ENCODE measurements around the gene LDLRAD4. TPM values are rescaled to one million over a fixed set of nuclear protein-coding genes. Genes with fewer than 3 reads are reported as not detected.

LDLRAD4 gene
- total RNA-seq, 1 donor from 2014 or later: 18.3 TPM

GRCh38 chr18:13198701-13199100, 19.9 kb upstream of the LDLRAD4 start:
- Histone ChIP-seq H3K27me3 (ENCODE audit: control insufficient read depth in 3 of 3, insufficient read depth in 3 of 3, low read length in 3 of 3) (no peaks in the 10 kb centered on the region), H3K4me3 (ENCODE audit: low read length in 3 of 3) (no peak overlapping the region), H3K27ac (ENCODE audit: low read depth, low read length) (no peak overlapping the region), H3K36me3 (ENCODE audit: control insufficient read depth in 3 of 3, insufficient read depth in 3 of 3, low read length in 3 of 3) (no peaks in the 10 kb centered on the region), H3K9me3 (ENCODE audit: control insufficient read depth in 3 of 3, low read length in 3 of 3) (peaks cover 0 to 8% (median 6%) of the 10 kb centered on the region in 3 donors), H3K4me1 (ENCODE audit: control insufficient read depth in 3 of 3, insufficient read depth in 3 of 3, low read length in 3 of 3) (no peaks in the 10 kb centered on the region), H3K9ac (ENCODE audit: low read depth in 1 of 3, low read length in 3 of 3) (no peak overlapping the region)

GRCh38 chr18:13199169-13199568, 19.4 kb upstream of the LDLRAD4 start:
- Histone ChIP-seq H3K36me3 (ENCODE audit: control insufficient read depth in 3 of 3, insufficient read depth in 3 of 3, low read length in 3 of 3) (no peaks in the 10 kb centered on the region), H3K27me3 (ENCODE audit: control insufficient read depth in 3 of 3, insufficient read depth in 3 of 3, low read length in 3 of 3) (no peaks in the 10 kb centered on the region), H3K9ac (ENCODE audit: low read depth in 1 of 3, low read length in 3 of 3) (no peak overlapping the region), H3K4me3 (ENCODE audit: low read length in 3 of 3) (no peak overlapping the region), H3K9me3 (ENCODE audit: control insufficient read depth in 3 of 3, low read length in 3 of 3) (peaks cover 0 to 8% (median 3%) of the 10 kb centered on the region in 3 donors), H3K4me1 (ENCODE audit: control insufficient read depth in 3 of 3, insufficient read depth in 3 of 3, low read length in 3 of 3) (no peaks in the 10 kb centered on the region), H3K27ac (ENCODE audit: low read depth, low read length) (no peak overlapping the region)

DNA sequence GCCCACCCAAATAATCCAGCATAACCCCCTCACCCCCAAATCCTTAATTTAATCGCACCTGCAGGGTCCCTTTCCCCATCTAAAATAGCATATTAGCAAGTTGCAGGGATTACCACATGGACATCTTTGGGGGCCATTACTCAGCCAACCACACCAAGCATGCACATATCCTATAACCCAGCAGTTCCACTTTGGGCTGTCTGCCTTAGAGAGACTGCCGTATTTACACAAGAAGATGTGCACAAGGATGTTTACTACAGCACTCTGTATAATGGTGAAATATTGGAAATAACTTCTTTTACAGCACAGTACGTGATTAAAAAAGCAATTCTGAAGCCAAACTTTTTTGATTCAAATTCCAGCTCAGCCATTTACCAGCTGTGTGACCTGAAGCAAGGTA, 17.3 kb upstream of the LDLRAD4 start:
- no peak overlapping the region for H3K4me3 ChIP-seq (ENCODE audit: low read length in 3 of 3)
- H3K9me3 ChIP-seq (ENCODE audit: control insufficient read depth in 3 of 3, low read length in 3 of 3): peaks cover 0 to 7% (median 2%) of the 10 kb centered on the region in 3 donors
- no peak overlapping the region for H3K27ac ChIP-seq (ENCODE audit: low read depth, low read length)
- no peaks in the 10 kb centered on the region for H3K36me3 ChIP-seq (ENCODE audit: control insufficient read depth in 3 of 3, insufficient read depth in 3 of 3, low read length in 3 of 3)
- H3K4me1 ChIP-seq (ENCODE audit: control insufficient read depth in 3 of 3, insufficient read depth in 3 of 3, low read length in 3 of 3): no peaks in the 10 kb centered on the region
- H3K27me3 ChIP-seq (ENCODE audit: control insufficient read depth in 3 of 3, insufficient read depth in 3 of 3, low read length in 3 of 3): no peaks in the 10 kb centered on the region
- H3K9ac ChIP-seq (ENCODE audit: low read depth in 1 of 3, low read length in 3 of 3): no peak overlapping the region

- no peaks in the 10 kb centered on the region for H3K36me3 ChIP-seq (ENCODE audit: control insufficient read depth in 3 of 3, insufficient read depth in 3 of 3, low read length in 3 of 3)
- H3K4me1 ChIP-seq (ENCODE audit: control insufficient read depth in 3 of 3, insufficient read depth in 3 of 3, low read length in 3 of 3): no peaks in the 10 kb centered on the region
- H3K27ac ChIP-seq (ENCODE audit: low read depth, low read length): no peak overlapping the region
- H3K9me3 ChIP-seq (ENCODE audit: control insufficient read depth in 3 of 3, low read length in 3 of 3): peaks cover 0 to 7% (median 2%) of the 10 kb centered on the region in 3 donors
- no peak overlapping the region for H3K9ac ChIP-seq (ENCODE audit: low read depth in 1 of 3, low read length in 3 of 3)
- no peaks in the 10 kb centered on the region for H3K27me3 ChIP-seq (ENCODE audit: control insufficient read depth in 3 of 3, insufficient read depth in 3 of 3, low read length in 3 of 3)
- H3K4me3 ChIP-seq (ENCODE audit: low read length in 3 of 3): no peak overlapping the region
Observed at GRCh38 chr18:13202571-13202970, 16.0 kb upstream of the LDLRAD4 start.

DNA sequence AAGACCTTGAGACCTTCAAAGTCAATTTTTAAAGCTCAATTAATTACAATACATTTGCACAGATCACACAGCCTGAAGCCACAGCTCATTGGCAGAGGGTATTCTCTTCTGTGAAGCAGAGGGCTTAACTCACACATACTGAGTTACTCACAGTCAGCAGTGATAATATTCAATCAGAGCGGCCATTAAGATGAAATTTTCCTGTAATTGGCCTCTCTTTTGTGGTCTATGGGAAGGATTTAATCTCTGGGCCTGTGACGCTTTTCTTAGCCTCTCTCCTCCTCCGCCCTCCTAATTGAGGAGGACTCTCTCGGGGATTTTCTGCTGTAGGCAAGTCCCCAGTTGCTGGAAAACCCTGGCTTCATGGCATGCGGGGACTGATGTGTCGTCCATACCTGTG, 12.3 kb upstream of the LDLRAD4 start:
- Histone ChIP-seq H3K27me3 (ENCODE audit: control insufficient read depth in 3 of 3, insufficient read depth in 3 of 3, low read length in 3 of 3) (no peaks in the 10 kb centered on the region), H3K4me3 (ENCODE audit: low read length in 3 of 3) (no peak overlapping the region), H3K9ac (ENCODE audit: low read depth in 1 of 3, low read length in 3 of 3) (no peak overlapping the region), H3K4me1 (ENCODE audit: control insufficient read depth in 3 of 3, insufficient read depth in 3 of 3, low read length in 3 of 3) (no peaks in the 10 kb centered on the region), H3K36me3 (ENCODE audit: control insufficient read depth in 3 of 3, insufficient read depth in 3 of 3, low read length in 3 of 3) (no peaks in the 10 kb centered on the region), H3K9me3 (ENCODE audit: control insufficient read depth in 3 of 3, low read length in 3 of 3) (no peaks in the 10 kb centered on the region), H3K27ac (ENCODE audit: low read depth, low read length) (no peak overlapping the region)

DNA sequence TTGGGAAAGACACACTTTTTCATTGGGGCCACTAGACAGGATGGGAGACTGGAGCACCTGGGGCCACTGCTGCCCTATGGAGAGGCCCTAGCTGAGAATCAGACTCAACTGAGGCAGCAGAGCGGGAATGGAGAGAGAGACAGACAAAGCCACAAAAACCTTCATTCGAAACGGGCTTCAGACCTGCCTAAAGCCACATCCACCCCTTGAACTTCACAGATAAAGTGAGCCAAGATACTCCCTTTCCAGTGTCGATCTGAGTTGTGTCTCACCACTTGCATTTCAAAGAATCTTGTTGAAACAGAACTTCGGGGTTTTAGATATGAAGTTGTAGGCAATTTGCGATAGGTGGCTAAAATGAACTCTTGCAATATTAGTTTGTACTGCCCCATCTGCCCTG, 11.3 kb upstream of the LDLRAD4 start:
- Histone ChIP-seq H3K4me3 (ENCODE audit: low read length in 3 of 3) (no peak overlapping the region), H3K4me1 (ENCODE audit: control insufficient read depth in 3 of 3, insufficient read depth in 3 of 3, low read length in 3 of 3) (no peaks in the 10 kb centered on the region), H3K9ac (ENCODE audit: low read depth in 1 of 3, low read length in 3 of 3) (no peak overlapping the region), H3K27ac (ENCODE audit: low read depth, low read length) (no peak overlapping the region), H3K9me3 (ENCODE audit: control insufficient read depth in 3 of 3, low read length in 3 of 3) (no peaks in the 10 kb centered on the region), H3K36me3 (ENCODE audit: control insufficient read depth in 3 of 3, insufficient read depth in 3 of 3, low read length in 3 of 3) (no peaks in the 10 kb centered on the region), H3K27me3 (ENCODE audit: control insufficient read depth in 3 of 3, insufficient read depth in 3 of 3, low read length in 3 of 3) (no peaks in the 10 kb centered on the region)

GRCh38 chr18:13211534-13211933, 7.0 kb upstream of the LDLRAD4 start:
- H3K27me3 ChIP-seq (ENCODE audit: control insufficient read depth in 3 of 3, insufficient read depth in 3 of 3, low read length in 3 of 3): no peaks in the 10 kb centered on the region
- H3K9ac ChIP-seq (ENCODE audit: low read depth in 1 of 3, low read length in 3 of 3): no peak overlapping the region
- H3K4me3 ChIP-seq (ENCODE audit: low read length in 3 of 3): no peak overlapping the region
- no peaks in the 10 kb centered on the region for H3K9me3 ChIP-seq (ENCODE audit: control insufficient read depth in 3 of 3, low read length in 3 of 3)
- H3K36me3 ChIP-seq (ENCODE audit: control insufficient read depth in 3 of 3, insufficient read depth in 3 of 3, low read length in 3 of 3): no peaks in the 10 kb centered on the region
- peaks cover 1 to 9% (median 8%) of the 10 kb centered on the region in 3 donors for H3K4me1 ChIP-seq (ENCODE audit: control insufficient read depth in 3 of 3, insufficient read depth in 3 of 3, low read length in 3 of 3)
- no peak overlapping the region for H3K27ac ChIP-seq (ENCODE audit: low read depth, low read length)

DNA sequence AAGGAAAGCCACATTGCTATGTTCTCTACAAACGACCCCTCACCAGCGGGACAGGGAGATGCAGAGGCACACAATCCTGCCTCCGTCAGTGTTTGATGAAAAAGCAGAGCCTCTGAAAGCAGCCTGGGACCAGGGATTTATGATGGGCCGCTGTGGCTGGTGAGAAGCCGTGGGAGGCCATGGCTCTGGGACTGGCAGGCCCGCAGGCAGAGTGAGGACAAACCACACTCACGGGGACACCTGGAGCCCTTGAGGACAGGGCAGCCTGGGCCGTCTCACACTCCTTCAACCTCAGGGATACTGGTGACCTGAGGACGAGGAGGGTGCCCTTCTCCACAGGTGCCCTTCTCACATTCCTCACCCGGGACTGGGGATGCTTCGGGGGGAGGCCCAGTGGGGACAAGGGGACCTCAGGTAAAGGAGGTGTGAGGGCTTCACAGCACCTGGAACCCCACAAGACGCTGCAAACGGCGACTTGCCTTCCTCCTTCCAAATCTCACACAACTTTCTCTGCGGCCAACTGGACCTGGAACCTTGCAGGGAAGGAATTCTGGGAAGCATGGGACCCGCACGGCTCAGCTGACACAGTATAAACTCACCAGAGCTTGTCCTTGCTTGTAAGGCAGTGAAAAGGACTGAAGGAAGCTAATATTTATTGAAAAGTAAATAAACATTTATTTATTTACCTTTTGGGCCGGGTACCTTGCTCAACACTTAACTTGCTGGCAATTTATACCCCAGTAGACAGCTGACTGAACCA, 5.3 kb upstream of the LDLRAD4 start:
- Histone ChIP-seq H3K9ac (ENCODE audit: low read depth in 1 of 3, low read length in 3 of 3) (no peak overlapping the region), H3K4me1 (ENCODE audit: control insufficient read depth in 3 of 3, insufficient read depth in 3 of 3, low read length in 3 of 3) (peaks cover 5 to 15% (median 12%) of the 10 kb centered on the region in 3 donors), H3K27ac (ENCODE audit: low read depth, low read length) (no peak overlapping the region), H3K4me3 (ENCODE audit: low read length in 3 of 3) (no peak overlapping the region), H3K36me3 (ENCODE audit: control insufficient read depth in 3 of 3, insufficient read depth in 3 of 3, low read length in 3 of 3) (no peaks in the 10 kb centered on the region), H3K27me3 (ENCODE audit: control insufficient read depth in 3 of 3, insufficient read depth in 3 of 3, low read length in 3 of 3) (no peaks in the 10 kb centered on the region), H3K9me3 (ENCODE audit: control insufficient read depth in 3 of 3, low read length in 3 of 3) (no peaks in the 10 kb centered on the region)

DNA sequence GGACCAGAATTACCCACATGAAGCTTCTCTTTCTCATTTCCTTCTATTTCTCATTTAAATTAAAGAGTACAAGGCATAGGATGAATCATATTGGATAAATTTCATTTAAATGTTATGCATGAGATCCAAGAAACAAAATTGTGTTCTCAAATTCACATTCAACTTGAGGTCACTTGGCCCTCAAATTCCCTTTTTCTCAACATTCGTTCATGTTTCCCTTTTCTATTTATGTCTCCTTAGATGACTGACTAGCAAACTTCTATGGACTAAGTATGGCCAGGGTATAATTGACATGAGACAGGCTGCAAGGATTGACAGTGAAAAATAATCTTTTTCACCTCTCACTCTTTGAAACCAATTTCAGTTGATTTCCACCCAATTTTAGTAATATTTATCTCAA, 4.0 kb upstream of the LDLRAD4 start:
- Histone ChIP-seq H3K9me3 (ENCODE audit: control insufficient read depth in 3 of 3, low read length in 3 of 3) (no peaks in the 10 kb centered on the region), H3K9ac (ENCODE audit: low read depth in 1 of 3, low read length in 3 of 3) (no peak overlapping the region), H3K4me1 (ENCODE audit: control insufficient read depth in 3 of 3, insufficient read depth in 3 of 3, low read length in 3 of 3) (peaks cover 11 to 21% (median 21%) of the 10 kb centered on the region in 3 donors), H3K27me3 (ENCODE audit: control insufficient read depth in 3 of 3, insufficient read depth in 3 of 3, low read length in 3 of 3) (no peaks in the 10 kb centered on the region), H3K4me3 (ENCODE audit: low read length in 3 of 3) (no peak overlapping the region), H3K27ac (ENCODE audit: low read depth, low read length) (no peak overlapping the region), H3K36me3 (ENCODE audit: control insufficient read depth in 3 of 3, insufficient read depth in 3 of 3, low read length in 3 of 3) (no peaks in the 10 kb centered on the region)

DNA sequence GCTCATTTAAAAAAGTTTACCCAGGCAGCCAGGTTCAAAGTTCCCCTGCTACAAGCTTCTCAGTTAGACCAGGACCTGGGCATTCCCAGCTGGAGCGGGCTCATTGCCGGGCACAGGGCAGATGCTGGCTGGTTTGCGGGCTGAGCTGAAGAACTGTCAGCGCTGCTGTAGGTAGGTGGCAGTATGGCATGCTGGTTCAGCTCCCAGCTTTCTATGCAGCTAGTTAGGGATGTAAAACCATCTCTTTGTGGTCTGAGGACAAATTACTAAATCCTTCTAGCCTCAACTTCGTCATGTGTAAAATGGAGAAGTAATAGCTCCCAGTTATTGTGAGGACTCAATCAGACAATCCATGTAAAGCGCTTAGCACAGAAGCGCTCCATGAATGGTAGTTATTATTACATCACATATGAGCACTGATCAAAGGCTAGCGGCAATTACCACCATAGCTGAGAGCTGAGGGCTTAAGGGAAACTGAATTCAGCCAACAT, 2.4 kb upstream of the LDLRAD4 start:
- Histone ChIP-seq H3K9ac (ENCODE audit: low read depth in 1 of 3, low read length in 3 of 3) (no peak overlapping the region), H3K27me3 (ENCODE audit: control insufficient read depth in 3 of 3, insufficient read depth in 3 of 3, low read length in 3 of 3) (no peaks in the 10 kb centered on the region), H3K36me3 (ENCODE audit: control insufficient read depth in 3 of 3, insufficient read depth in 3 of 3, low read length in 3 of 3) (no peaks in the 10 kb centered on the region), H3K27ac (ENCODE audit: low read depth, low read length) (no peak overlapping the region), H3K9me3 (ENCODE audit: control insufficient read depth in 3 of 3, low read length in 3 of 3) (no peaks in the 10 kb centered on the region), H3K4me1 (ENCODE audit: control insufficient read depth in 3 of 3, insufficient read depth in 3 of 3, low read length in 3 of 3) (peaks cover 25 to 36% (median 36%) of the 10 kb centered on the region in 3 donors), H3K4me3 (ENCODE audit: low read length in 3 of 3) (no peak overlapping the region)

All from skeletal muscle tissue (tissue), 4 donors.